NT2/D1 (cell line): Measurements from ENCODE around the gene FAM222B.
"Not testable (repeated sequence)": the region's sequence is repeated elsewhere in the genome, so short reads cannot be mapped to it uniquely, and the experiment has no call there.

Experiments used
- DNase-seq: peaks from one replicate; pipeline ENCODE4 v3.0.0-alpha.2; 2011; ENCODE audit warnings: low read depth, low spot score
- H3K27me3 ChIP-seq: 2 replicates; pipeline ENCODE4 v1.6.0; 2011; ENCODE audit warnings: mild to moderate bottlenecking; ENCODE audit not compliant: insufficient read length, insufficient read depth
- H3K36me3 ChIP-seq: 2 replicates; pipeline ENCODE4 v1.6.1; 2011; ENCODE audit warnings: mild to moderate bottlenecking, low read length, mixed read lengths; ENCODE audit not compliant: insufficient read depth, insufficient read length
- H3K4me1 ChIP-seq: 2 replicates; pipeline ENCODE4 v1.5.1; 2011; ENCODE audit not compliant: insufficient read depth, insufficient read length
- H3K4me3 ChIP-seq: 2 replicates; pipeline ENCODE4 v1.5.1; 2011; ENCODE audit warnings: low read depth; ENCODE audit not compliant: insufficient read length
- H3K9ac ChIP-seq: 2 replicates; pipeline ENCODE4 v1.6.0; 2011; ENCODE audit warnings: low read depth; ENCODE audit not compliant: insufficient read length
- H3K9me3 ChIP-seq: 2 replicates; pipeline ENCODE4 v1.5.1; 2011; ENCODE audit warnings: mild to moderate bottlenecking, low read length; ENCODE audit not compliant: insufficient read depth
- SUZ12 ChIP-seq: IDR thresholded peaks from 2 replicates; pipeline ENCODE4 v1.6.1; 2011; ENCODE audit not compliant: insufficient read length, insufficient read depth; ENCODE audit errors: extremely low read depth
- YY1 ChIP-seq: IDR thresholded peaks from 2 replicates; pipeline ENCODE4 v1.6.1; 2011; ENCODE audit not compliant: insufficient read length, insufficient read depth
- ZNF274 ChIP-seq: IDR thresholded peaks from 2 replicates; pipeline ENCODE4 v1.6.1; 2011; ENCODE audit warnings: mild to moderate bottlenecking, low read depth, low read length

Gene FAM222B

DNA sequence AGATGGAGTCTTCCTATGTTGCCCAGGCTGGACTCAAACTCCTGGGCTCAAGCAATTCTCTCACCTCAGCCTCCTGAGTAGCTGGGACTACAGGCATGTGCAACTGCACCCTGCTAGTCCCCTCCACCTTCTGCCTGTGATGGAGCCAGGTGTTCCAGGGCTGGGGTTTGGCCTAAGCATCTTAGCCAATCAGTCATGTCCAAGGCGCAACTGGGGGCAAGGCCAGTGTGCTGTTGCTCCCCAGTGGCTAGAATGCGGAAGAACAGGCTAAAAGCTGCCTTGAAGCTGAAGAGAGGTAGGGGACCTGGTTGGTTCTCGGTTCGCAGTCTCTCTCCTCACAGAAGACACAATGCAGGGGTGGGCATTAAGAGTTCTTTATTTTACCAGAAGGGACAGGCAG is 36.4 kb upstream of the FAM222B start:
- H3K4me1 ChIP-seq, result peaks cover 3% of the 10 kb centered on the region
- H3K4me3 ChIP-seq, result no peak overlapping the region
- no peak for TF ChIP-seq ZNF274
- TF ChIP-seq SUZ12, result no peak
- TF ChIP-seq YY1, result no peak
- no peak overlapping the region for H3K9ac ChIP-seq
- H3K9me3 ChIP-seq, result peaks cover 4% of the 10 kb centered on the region; the same call in 1 of the 2 replicates
- peaks cover 51% of the 10 kb centered on the region for H3K36me3 ChIP-seq
- DNase-seq, result no peak
- no peaks in the 10 kb centered on the region for H3K27me3 ChIP-seq

DNA sequence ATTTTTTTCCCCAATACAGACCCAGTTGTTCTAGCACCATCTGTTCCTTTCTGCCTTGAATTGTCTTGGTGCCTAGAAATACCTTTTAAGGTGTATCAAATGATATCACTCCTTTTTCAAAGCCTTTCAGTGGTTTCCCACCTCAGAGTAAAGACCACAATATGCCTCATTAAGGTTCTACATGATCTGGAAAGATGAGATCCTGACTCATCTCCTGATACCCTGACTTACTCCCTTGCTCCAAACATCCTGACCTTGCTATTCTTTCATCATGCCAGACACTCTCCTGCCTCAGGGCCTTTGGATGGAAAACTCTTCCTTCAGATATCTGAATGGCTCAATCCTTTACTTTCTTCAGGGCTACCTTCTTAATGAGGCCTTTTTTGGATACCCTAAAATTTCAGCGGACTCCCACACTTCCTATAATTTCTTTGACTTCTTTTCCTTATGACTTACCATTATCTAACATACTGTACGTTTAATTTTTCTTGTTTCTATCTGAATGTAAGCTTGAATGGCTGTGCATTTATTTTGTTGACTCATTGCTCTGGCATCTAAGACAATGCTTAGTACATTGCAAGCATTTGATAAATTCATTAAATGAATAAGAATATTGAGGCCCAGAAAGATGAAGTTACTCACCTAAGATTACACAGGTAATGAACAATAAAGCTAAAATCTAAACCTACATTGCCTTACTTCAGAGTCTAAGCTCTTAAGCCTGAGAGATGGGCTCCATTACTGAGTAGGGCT is 35.7 kb upstream of the FAM222B start:
- H3K9me3 ChIP-seq, result peaks cover 4% of the 10 kb centered on the region; the same call in 1 of the 2 replicates
- H3K36me3 ChIP-seq, result peaks cover 46% of the 10 kb centered on the region
- no peak for DNase-seq
- H3K4me1 ChIP-seq, result no peaks in the 10 kb centered on the region
- no peaks in the 10 kb centered on the region for H3K27me3 ChIP-seq
- TF ChIP-seq SUZ12 (no peak), YY1 (no peak), ZNF274 (no peak)
- H3K9ac ChIP-seq, result no peak overlapping the region
- no peak overlapping the region for H3K4me3 ChIP-seq

DNA sequence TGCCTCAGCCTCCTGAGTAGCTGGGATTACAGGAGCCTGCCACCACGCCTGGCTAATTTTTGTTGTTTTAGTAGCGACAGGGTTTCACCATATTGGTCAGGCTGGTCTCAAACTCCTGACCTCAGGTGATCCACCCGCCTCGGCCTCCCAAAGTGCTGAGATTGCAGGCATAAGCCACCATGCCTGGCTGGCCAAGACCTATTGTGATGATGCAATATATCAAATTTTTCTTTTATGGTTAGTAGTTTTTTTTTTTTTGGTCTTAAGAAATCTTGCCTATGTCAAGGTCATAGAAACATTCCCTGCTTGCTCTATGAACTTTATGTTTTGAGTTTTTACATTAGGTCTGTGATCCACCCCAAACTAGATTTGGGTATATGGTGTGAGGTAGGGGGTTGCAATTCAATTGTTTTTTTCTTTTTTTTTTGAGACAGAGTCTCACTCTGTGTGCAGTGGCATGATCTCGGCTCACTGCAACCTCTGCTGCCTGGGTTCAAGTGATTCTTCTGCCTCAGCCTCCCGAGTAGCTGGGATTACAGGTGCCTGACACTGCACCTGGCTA is 34.6 kb upstream of the FAM222B start:
- peaks cover 40% of the 10 kb centered on the region for H3K36me3 ChIP-seq
- not testable (repeated sequence) for DNase-seq, H3K27me3 ChIP-seq, H3K4me3 ChIP-seq, H3K4me1 ChIP-seq, H3K9me3 ChIP-seq, H3K9ac ChIP-seq

DNA sequence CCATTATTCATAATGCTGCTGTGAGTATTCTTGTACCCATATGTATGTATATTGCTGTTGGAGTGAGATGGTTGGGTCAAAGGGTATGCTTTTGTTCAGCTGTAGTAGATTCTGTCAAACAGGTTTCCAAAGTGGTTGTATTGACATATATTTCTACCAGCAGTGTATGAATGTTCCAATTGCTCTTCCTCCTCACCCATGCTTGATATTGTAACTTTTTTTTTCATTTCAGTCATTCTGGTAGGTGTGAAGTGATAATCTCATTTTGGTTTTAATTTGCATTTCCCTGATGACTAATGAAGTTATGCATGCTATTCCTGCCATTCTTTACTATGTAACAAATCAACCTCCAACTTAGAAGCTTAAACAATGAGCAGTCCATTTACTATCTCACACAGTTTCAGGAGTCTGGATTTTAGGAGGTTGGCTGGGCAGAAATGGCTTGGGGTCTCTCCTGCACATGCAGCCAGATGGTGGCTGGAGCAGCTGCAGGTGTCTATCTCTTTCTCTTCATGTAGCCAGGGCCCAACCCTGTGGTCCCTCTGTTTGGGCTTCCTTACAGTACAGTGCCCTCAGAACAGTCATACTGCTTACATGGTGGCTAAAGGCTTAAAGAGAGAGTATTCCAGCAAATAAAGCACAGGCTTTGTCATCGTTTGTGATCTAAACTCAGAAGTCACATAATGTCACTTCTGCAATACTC is 33.4 kb upstream of the FAM222B start:
- peaks cover 4% of the 10 kb centered on the region; the same call in 1 of the 2 replicates for H3K9me3 ChIP-seq
- no peak for TF ChIP-seq YY1
- TF ChIP-seq SUZ12, result no peak
- no peak for TF ChIP-seq ZNF274
- H3K4me3 ChIP-seq, result no peak overlapping the region
- DNase-seq, result no peak
- H3K9ac ChIP-seq, result no peak overlapping the region
- H3K4me1 ChIP-seq, result no peaks in the 10 kb centered on the region
- no peaks in the 10 kb centered on the region for H3K27me3 ChIP-seq
- peaks cover 28% of the 10 kb centered on the region for H3K36me3 ChIP-seq

DNA sequence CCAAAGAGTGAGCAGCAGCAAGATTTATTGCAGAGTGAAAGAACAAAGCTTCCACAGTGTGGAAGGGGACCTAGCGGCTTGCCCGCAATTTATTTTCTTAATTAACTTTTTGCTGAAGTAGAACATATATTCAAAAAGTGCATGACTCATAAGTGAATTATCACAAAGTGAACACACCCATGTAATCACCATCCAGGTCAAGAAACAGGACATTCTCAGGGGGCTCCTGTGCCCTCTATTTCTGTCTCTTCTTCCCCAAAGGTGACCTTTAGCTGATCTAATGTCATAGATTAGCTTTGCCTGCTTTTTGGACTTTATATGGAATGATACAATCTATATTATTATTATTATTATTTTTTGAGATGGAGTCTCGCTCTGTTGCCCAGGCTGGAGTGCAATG is 32.2 kb upstream of the FAM222B start:
- no peak for DNase-seq
- Histone ChIP-seq H3K27me3 (no peaks in the 10 kb centered on the region), H3K9me3 (peaks cover 4% of the 10 kb centered on the region; the same call in 1 of the 2 replicates), H3K4me3 (no peak overlapping the region), H3K4me1 (no peaks in the 10 kb centered on the region), H3K9ac (no peak overlapping the region), H3K36me3 (peaks cover 15% of the 10 kb centered on the region)
- no peak for TF ChIP-seq SUZ12
- no peak for TF ChIP-seq ZNF274
- no peak for TF ChIP-seq YY1

DNA sequence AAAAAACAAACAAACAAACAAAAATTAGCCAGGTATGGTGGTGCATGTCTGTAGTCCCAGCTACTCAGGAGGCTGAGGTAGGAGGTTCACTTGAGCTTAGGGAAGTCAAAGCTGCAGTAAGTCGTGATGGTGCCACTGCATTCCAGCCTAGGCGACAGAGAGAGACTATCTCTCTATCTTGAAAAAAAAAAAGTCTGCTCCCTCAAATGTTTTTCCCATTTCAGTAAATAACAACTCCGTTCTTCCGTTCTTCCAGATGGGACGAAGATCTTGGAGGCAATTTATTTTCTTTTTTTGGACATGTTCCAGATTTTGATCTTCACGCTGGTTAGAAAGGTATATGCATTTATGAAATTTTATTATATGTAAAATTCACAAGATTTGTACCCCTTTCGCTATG is 31.2 kb upstream of the FAM222B start:
- H3K36me3 ChIP-seq, result peaks cover 7% of the 10 kb centered on the region
- TF ChIP-seq ZNF274 (no peak), SUZ12 (no peak), YY1 (no peak)
- peaks cover 4% of the 10 kb centered on the region; the same call in 1 of the 2 replicates for H3K9me3 ChIP-seq
- H3K27me3 ChIP-seq, result no peaks in the 10 kb centered on the region
- no peak overlapping the region for H3K4me3 ChIP-seq
- H3K4me1 ChIP-seq, result no peaks in the 10 kb centered on the region
- DNase-seq, result no peak
- H3K9ac ChIP-seq, result no peak overlapping the region

DNA sequence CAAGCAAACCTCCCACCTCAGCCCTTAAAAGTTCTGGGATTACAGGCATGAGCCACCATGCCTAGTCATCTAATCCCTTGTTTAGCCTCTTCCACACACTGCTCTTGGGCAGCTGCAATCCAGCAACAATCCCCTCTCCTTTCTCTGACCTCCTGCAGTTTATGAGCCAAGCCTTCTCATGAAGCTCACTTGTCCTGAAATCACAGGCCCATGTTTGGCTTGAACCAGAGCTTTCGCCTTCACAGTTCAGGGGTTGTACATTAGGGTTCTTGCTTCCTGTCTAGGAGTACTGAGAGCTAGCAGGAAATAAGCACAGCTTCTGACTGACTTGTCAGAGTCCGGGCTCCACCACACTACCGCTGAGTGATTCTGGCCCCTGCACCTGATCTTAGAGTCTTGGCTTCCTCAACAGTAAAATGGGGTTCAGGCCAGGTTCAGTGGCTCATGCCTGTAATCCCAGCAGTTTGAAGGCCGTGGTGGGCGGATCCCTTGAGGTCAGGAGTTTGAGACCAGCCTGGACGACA is 28.5 kb upstream of the FAM222B start:
- Histone ChIP-seq H3K4me3 (no peak overlapping the region), H3K9me3 (no peaks in the 10 kb centered on the region), H3K9ac (no peak overlapping the region), H3K4me1 (no peaks in the 10 kb centered on the region), H3K27me3 (no peaks in the 10 kb centered on the region), H3K36me3 (no peaks in the 10 kb centered on the region)
- no peak for DNase-seq
- TF ChIP-seq YY1, result no peak
- no peak for TF ChIP-seq ZNF274
- TF ChIP-seq SUZ12, result no peak
